ENCODE data around the gene USP31.

DNA sequence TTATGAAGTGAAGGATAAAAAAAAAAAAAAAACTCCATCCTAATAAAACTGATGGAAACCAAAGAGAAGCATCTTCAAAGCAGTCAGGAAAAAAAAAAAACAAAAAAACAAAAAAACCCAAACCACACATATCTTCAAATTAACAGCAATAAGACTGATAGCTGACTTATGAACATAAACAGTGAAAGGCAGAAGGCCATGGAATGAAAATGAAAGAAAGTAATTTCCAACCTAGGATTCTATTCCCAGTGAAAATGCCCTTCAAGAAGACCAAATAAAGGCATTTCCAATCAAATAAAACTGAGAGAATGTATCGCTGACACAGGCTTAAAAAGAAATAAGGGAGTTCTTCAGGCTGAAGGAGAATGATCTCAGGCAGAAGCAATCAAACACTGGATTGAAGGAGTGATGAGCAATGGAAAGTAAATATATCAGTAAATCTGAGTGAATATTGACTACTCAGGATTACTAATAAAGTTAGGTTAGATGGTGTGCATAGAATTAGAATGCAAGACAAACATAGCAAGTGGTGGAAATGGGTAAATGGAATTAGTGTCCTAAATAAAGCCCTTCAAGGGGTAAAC, 92.1 kb downstream of the USP31 start:
- no peak for TF ChIP-seq EZH2 (IDR thresholded peaks at IDR 0.05; ENCODE audit: borderline replicate concordance, low read length)
- TF ChIP-seq CTCF (IDR thresholded peaks at IDR 0.05; ENCODE audit: low read length) = no peak

Measured in OCI-LY1 (cell line).